ENCODE results near the gene GPATCH2.
A peak's percentile ranks its signal among the peaks of the same experiment; 100 is the strongest.

The GPATCH2 gene

DNA sequence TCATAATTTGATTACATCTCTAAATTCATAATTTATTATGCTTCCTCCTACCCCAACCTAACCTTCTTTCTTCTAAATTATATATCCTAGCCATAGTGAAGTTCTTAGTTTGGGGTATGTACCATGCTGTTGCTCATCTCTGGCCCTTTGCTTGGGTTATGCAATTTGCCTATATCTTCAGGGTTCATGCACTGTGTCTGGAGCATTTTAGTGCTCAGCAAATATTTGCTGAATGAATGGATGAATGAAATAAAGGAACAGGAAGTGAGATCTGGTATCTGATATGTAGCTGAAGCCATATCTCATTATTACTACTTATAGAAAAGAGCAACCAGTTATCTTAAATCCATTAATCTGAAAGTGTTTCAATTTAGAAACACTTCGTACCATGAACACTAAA lies 137.6 kb downstream of the GPATCH2 start:
- DNase-seq (ENCODE audit: low read depth), result no peak
- H3K4me3 ChIP-seq (ENCODE audit: low read depth, low read length), result no peak overlapping the region
- TF ChIP-seq, protein P1, sequence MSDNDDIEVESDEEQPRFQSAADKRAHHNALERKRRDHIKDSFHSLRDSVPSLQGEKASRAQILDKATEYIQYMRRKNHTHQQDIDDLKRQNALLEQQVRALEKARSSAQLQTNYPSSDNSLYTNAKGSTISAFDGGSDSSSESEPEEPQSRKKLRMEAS (IDR thresholded peaks at IDR 0.05; ENCODE audit: low read depth, low read length), result no peak
- TF ChIP-seq MYC (IDR thresholded peaks at IDR 0.05; ENCODE audit: low read depth, low read length), result no peak
- no peak for TF ChIP-seq POLR2A (IDR thresholded peaks at IDR 0.05; ENCODE audit: extremely low read depth, insufficient read length)
- TF ChIP-seq, protein P2, sequence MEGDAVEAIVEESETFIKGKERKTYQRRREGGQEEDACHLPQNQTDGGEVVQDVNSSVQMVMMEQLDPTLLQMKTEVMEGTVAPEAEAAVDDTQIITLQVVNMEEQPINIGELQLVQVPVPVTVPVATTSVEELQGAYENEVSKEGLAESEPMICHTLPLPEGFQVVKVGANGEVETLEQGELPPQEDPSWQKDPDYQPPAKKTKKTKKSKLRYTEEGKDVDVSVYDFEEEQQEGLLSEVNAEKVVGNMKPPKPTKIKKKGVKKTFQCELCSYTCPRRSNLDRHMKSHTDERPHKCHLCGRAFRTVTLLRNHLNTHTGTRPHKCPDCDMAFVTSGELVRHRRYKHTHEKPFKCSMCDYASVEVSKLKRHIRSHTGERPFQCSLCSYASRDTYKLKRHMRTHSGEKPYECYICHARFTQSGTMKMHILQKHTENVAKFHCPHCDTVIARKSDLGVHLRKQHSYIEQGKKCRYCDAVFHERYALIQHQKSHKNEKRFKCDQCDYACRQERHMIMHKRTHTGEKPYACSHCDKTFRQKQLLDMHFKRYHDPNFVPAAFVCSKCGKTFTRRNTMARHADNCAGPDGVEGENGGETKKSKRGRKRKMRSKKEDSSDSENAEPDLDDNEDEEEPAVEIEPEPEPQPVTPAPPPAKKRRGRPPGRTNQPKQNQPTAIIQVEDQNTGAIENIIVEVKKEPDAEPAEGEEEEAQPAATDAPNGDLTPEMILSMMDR (IDR thresholded peaks at IDR 0.05; ENCODE audit: low read depth, low read length), result no peak

DNA sequence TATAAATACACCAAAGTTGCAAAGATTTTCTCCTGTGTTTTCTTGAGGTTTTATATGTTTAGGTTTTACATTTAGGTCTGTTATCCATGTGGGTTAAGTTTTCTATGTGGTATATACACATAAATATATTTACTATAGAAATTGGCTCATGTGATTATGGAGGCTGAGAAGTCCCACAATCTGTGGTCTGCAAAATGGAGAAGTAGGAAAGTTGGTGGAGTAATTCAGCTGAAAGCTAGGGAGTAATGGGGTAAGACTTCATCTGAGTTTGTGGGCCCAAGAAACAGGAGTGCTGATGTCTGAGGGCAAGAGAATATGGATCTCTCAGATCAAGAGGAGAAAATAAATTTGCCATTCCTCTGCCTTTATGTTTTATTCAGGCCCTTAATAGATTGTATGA lies 146.0 kb downstream of the GPATCH2 start:
- peak; percentile 18 for DNase-seq (ENCODE audit: low read depth)
- no peak overlapping the region for H3K4me3 ChIP-seq (ENCODE audit: low read depth, low read length)
- TF ChIP-seq, protein P1 (IDR thresholded peaks at IDR 0.05; ENCODE audit: low read depth, low read length), result no peak
- TF ChIP-seq, protein P2 (IDR thresholded peaks at IDR 0.05; ENCODE audit: low read depth, low read length), result no peak
- TF ChIP-seq POLR2A (IDR thresholded peaks at IDR 0.05; ENCODE audit: extremely low read depth, insufficient read length) (no peak), MYC (IDR thresholded peaks at IDR 0.05; ENCODE audit: low read depth, low read length) (no peak)

DNA sequence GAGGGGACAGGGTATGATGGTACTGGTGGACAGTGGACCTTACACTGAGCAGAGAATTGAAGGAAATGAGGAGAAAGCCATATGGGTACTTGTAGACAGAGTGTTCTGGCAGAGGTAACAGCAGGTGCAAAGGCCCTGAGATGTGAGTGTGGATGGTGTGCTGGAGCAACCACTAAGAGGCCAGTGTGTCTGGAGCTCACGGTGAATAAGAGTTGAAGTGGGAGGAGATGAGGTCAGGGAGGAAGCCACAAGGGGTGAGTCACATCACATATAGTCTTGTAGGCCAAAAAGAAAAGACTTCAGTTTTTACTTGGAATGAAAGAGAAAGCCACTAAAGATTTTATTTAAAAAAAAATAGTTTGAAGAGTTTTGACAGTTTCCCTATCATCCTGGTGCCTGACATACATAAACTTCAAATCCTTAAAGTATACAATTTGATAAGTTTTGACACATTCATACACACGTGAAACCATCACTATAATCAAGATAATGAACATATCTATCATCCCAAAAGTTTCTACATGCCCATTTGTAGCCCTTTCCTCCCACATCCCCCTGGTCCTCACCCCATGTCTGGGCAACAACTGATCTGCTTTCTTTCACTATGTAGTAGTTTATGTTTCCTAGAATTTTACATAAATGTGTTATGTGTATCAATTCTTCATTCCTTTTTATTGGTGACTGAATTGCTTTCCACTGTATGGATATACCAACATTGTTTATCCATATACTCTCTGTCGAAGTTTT lies 148.4 kb downstream of the GPATCH2 start:
- TF ChIP-seq, protein P2 (IDR thresholded peaks at IDR 0.05; ENCODE audit: low read depth, low read length), result no peak
- TF ChIP-seq, protein P1 (IDR thresholded peaks at IDR 0.05; ENCODE audit: low read depth, low read length), result no peak
- TF ChIP-seq POLR2A (IDR thresholded peaks at IDR 0.05; ENCODE audit: extremely low read depth, insufficient read length), result no peak
- no peak for TF ChIP-seq MYC (IDR thresholded peaks at IDR 0.05; ENCODE audit: low read depth, low read length)
- DNase-seq (ENCODE audit: low read depth), result peak; percentile 76
- no peak overlapping the region for H3K4me3 ChIP-seq (ENCODE audit: low read depth, low read length)

DNA sequence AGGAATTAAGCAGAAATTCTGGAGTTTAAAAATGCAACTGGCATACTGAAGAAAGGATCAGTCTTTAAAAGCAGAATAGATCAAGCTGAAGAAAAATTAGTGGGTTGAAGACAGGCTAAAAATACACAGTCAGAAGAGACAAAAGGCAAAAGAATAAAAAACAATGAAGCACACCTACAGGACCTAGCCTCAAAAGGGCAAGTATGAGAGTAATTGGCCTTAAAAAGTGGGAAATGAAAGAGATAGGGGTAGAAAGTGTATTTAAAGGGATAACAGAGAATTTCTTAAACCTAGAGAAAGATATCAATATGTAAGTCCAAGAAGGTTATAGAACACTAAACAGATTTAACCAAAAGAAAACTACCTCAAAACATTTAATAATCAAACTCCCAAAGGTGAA lies 152.4 kb downstream of the GPATCH2 start:
- no peak for DNase-seq (ENCODE audit: low read depth)
- H3K4me3 ChIP-seq (ENCODE audit: low read depth, low read length), result no peak overlapping the region
- TF ChIP-seq, protein P2 (IDR thresholded peaks at IDR 0.05; ENCODE audit: low read depth, low read length), result no peak
- TF ChIP-seq, protein P1 (IDR thresholded peaks at IDR 0.05; ENCODE audit: low read depth, low read length), result no peak
- TF ChIP-seq MYC (IDR thresholded peaks at IDR 0.05; ENCODE audit: low read depth, low read length) (no peak), POLR2A (IDR thresholded peaks at IDR 0.05; ENCODE audit: extremely low read depth, insufficient read length) (no peak)

DNA sequence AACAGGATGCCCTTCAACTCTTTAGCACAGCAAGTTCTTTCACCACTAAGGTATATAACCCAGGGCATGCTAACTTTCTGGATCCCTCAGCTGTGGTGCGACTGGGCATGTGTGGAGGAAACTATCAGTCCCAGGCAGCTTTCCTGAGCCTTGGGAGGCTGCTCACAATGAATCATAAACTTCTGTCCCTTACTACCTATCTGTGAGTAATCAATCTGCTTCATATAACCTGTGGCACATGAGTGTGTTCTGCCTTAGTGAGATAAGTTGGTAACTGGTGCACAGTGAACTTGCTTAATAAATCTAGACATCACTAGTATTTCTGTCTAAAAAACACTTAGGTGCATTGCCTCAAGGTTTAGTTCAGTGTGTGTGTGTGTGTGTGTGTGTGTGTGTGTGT lies 158.0 kb downstream of the GPATCH2 start:
- H3K4me3 ChIP-seq (ENCODE audit: low read depth, low read length), result no peak overlapping the region
- no peak for DNase-seq (ENCODE audit: low read depth)
- TF ChIP-seq POLR2A (IDR thresholded peaks at IDR 0.05; ENCODE audit: extremely low read depth, insufficient read length) (no peak), MYC (IDR thresholded peaks at IDR 0.05; ENCODE audit: low read depth, low read length) (no peak)
- TF ChIP-seq, protein P2 (IDR thresholded peaks at IDR 0.05; ENCODE audit: low read depth, low read length), result no peak
- TF ChIP-seq, protein P1 (IDR thresholded peaks at IDR 0.05; ENCODE audit: low read depth, low read length), result no peak

Data from NB4 (cell line).